HEK293 (cell line): ENCODE data around the gene PIM3.

Source experiments
- BCL11B ChIP-seq: fragments of 450-650 bp; formaldehyde crosslinking; IDR thresholded peaks from 2 replicates; pipeline ENCODE4 v1.5.1; 2016; ENCODE audit warnings: low read depth, missing biosample characterization, missing genetic modification characterization
- EGR2 ChIP-seq: fragments of 450-650 bp; formaldehyde crosslinking; IDR thresholded peaks from 2 replicates; pipeline ENCODE4 v1.5.1; 2016; ENCODE audit warnings: low read depth, missing biosample characterization, missing genetic modification characterization
- FEZF1 ChIP-seq: fragments of 450-650 bp; formaldehyde crosslinking; IDR thresholded peaks from 2 replicates; pipeline ENCODE4 v1.5.1; 2016; ENCODE audit warnings: missing biosample characterization, missing genetic modification characterization
- PRDM2 ChIP-seq: fragments of 450-650 bp; formaldehyde crosslinking; IDR thresholded peaks from 2 replicates; pipeline ENCODE4 v1.5.1; 2016; ENCODE audit warnings: missing biosample characterization, missing genetic modification characterization, borderline replicate concordance
- RBAK ChIP-seq: fragments of 450-650 bp; formaldehyde crosslinking; IDR thresholded peaks from 2 replicates; pipeline ENCODE4 v1.5.1; 2016; ENCODE audit warnings: missing biosample characterization, missing genetic modification characterization
- SP2 ChIP-seq: fragments of 450-650 bp; formaldehyde crosslinking; IDR thresholded peaks from 2 replicates; pipeline ENCODE4 v1.5.1; 2016; ENCODE audit warnings: missing biosample characterization, missing genetic modification characterization
- TSHZ1 ChIP-seq: fragments of 450-650 bp; formaldehyde crosslinking; IDR thresholded peaks from 2 replicates; pipeline ENCODE4 v1.5.1; 2016; ENCODE audit warnings: missing biosample characterization, missing genetic modification characterization, borderline replicate concordance
- ZFHX2 ChIP-seq: fragments of 450-650 bp; formaldehyde crosslinking; conservative IDR thresholded peaks from 2 replicates; pipeline ENCODE4 v1.5.1; 2016; ENCODE audit warnings: missing biosample characterization, missing genetic modification characterization
- ZNF140 ChIP-seq: fragments of 450-650 bp; formaldehyde crosslinking; IDR thresholded peaks from 2 replicates; pipeline ENCODE4 v1.5.1; 2016; ENCODE audit warnings: missing biosample characterization, missing genetic modification characterization
- ZNF146 ChIP-seq: fragments of 450-650 bp; formaldehyde crosslinking; IDR thresholded peaks from 2 replicates; pipeline ENCODE4 v1.5.1; 2016; ENCODE audit warnings: missing biosample characterization, missing genetic modification characterization
- ZNF155 ChIP-seq: fragments of 450-650 bp; formaldehyde crosslinking; IDR thresholded peaks from 2 replicates; pipeline ENCODE4 v1.5.1; 2016; ENCODE audit warnings: missing biosample characterization, missing genetic modification characterization
- ZNF169 ChIP-seq: fragments of 450-650 bp; formaldehyde crosslinking; IDR thresholded peaks from 2 replicates; pipeline ENCODE4 v1.5.1; 2016; ENCODE audit warnings: missing biosample characterization, missing genetic modification characterization
- ZNF18 ChIP-seq: fragments of 450-650 bp; formaldehyde crosslinking; IDR thresholded peaks from 2 replicates; pipeline ENCODE4 v1.5.1; 2016; ENCODE audit warnings: missing biosample characterization, missing genetic modification characterization
- ZNF24 ChIP-seq: fragments of 450-650 bp; formaldehyde crosslinking; IDR thresholded peaks from 2 replicates; pipeline ENCODE4 v1.5.1; 2016; ENCODE audit warnings: missing biosample characterization, missing genetic modification characterization
- ZNF248 ChIP-seq: fragments of 450-650 bp; formaldehyde crosslinking; IDR thresholded peaks from 2 replicates; pipeline ENCODE4 v1.5.1; 2017; ENCODE audit warnings: missing biosample characterization, missing genetic modification characterization
- ZNF394 ChIP-seq: fragments of 450-650 bp; formaldehyde crosslinking; IDR thresholded peaks from 2 replicates; pipeline ENCODE4 v1.5.1; 2016; ENCODE audit warnings: missing biosample characterization, missing genetic modification characterization, mild to moderate bottlenecking, moderate library complexity, borderline replicate concordance
- ZNF398 ChIP-seq: fragments of 450-650 bp; formaldehyde crosslinking; IDR thresholded peaks from 2 replicates; pipeline ENCODE4 v1.5.1; 2017; ENCODE audit warnings: missing biosample characterization, missing genetic modification characterization
- ZNF404 ChIP-seq: fragments of 450-650 bp; formaldehyde crosslinking; IDR thresholded peaks from 2 replicates; pipeline ENCODE4 v1.5.1; 2017; ENCODE audit warnings: missing biosample characterization, missing genetic modification characterization
- ZNF549 ChIP-seq: fragments of 450-650 bp; IDR thresholded peaks from 2 replicates; pipeline ENCODE4 v1.5.1; 2018; ENCODE audit warnings: missing biosample characterization, missing genetic modification characterization, mild to moderate bottlenecking, inconsistent platforms, moderate library complexity
- ZNF621 ChIP-seq: fragments of 450-650 bp; formaldehyde crosslinking; IDR thresholded peaks from 2 replicates; pipeline ENCODE4 v1.5.1; 2017; ENCODE audit warnings: missing biosample characterization, missing genetic modification characterization
- ZNF658 ChIP-seq: fragments of 450-650 bp; formaldehyde crosslinking; IDR thresholded peaks from 2 replicates; pipeline ENCODE4; 2016; ENCODE audit warnings: missing biosample characterization, missing genetic modification characterization
- ZSCAN16 ChIP-seq: fragments of 450-650 bp; formaldehyde crosslinking; IDR thresholded peaks from 2 replicates; pipeline ENCODE4 v1.5.1; 2016; ENCODE audit warnings: missing biosample characterization, missing genetic modification characterization
- TF ChIP-seq, protein P1 (sequence below): IDR thresholded peaks from 2 replicates; pipeline ENCODE4 v1.6.1; 2011; ENCODE audit warnings: mild to moderate bottlenecking, low read depth, low read length, borderline replicate concordance
- TF ChIP-seq, protein P2 (sequence below): fragments of 450-650 bp; formaldehyde crosslinking; IDR thresholded peaks from 2 replicates; pipeline ENCODE4 v1.5.1; 2016; ENCODE audit warnings: missing biosample characterization, missing genetic modification characterization

PIM3 gene

DNA sequence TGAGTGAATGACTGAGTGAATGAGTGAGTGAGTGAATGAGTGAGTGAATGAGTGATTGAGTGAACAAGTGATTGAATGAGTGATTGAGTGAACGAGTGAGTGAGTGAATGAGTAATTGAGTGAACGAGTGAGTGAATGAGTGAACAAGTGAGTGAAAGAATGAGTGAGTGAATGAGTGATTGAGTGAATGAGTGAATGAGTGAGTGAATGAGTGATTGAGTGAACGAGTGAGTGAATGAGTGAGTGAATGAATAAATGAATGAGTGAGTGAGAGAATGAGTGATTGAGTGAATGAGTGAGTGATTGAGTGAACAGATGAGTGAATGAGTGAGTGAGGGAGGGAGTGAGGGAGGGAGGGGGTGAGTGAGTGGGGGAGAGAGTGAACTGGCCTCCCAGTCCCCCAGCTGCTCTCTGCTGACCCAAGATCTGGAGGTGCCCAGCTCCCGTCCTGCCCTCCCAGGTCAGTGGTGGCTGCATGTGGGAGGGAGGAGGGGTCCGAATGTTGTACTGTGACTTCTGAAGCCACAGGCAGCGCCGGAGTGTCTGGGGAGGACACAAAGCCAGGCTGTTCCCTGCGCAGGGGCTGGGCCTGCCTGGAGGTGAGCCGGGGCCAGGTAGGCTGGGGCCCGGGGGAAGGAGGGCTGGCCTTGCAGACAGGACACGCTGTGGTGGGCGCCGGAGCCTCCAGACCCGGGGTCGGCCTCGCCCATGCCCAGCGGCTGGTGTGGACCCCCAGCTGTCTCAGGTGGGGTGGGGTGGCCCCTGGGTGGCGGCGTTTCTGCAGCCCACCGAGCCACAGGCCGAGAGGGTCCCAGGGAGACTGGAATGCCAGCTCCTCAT lies 17.8 kb upstream of the PIM3 start (continued):
- TF ChIP-seq ZNF394 (tag by site-specific recombination) (no peak), ZNF248 (tag by site-specific recombination) (no peak), ZNF169 (tag by site-specific recombination) (no peak), SP2 (tag by site-specific recombination) (peak; percentile 48; the same call in 1 of the 2 replicates), ZNF549 (tag by site-specific recombination) (no peak), ZFHX2 (tag by site-specific recombination) (no peak), ZNF24 (tag by site-specific recombination) (peak; percentile 99), ZNF621 (tag by site-specific recombination) (no peak), BCL11B (no peak), RBAK (tag by site-specific recombination) (no peak), ZSCAN16 (tag by site-specific recombination) (0 out of 2 replicates have a peak, but pooled peaks have one; percentile 31), ZNF140 (tag by site-specific recombination) (no peak), EGR2 (tag by site-specific recombination) (0 out of 2 replicates have a peak, but pooled peaks have one; percentile 12), ZNF404 (no peak), ZNF18 (tag by site-specific recombination) (no peak), TSHZ1 (tag by site-specific recombination) (0 out of 2 replicates have a peak, but pooled peaks have one; percentile 53), ZNF658 (tag by site-specific recombination) (no peak), PRDM2 (tag by site-specific recombination) (no peak), ZNF146 (no peak), FEZF1 (tag by site-specific recombination) (no peak), ZNF398 (tag by site-specific recombination) (no peak), ZNF155 (no peak)
- TF ChIP-seq, protein P1, sequence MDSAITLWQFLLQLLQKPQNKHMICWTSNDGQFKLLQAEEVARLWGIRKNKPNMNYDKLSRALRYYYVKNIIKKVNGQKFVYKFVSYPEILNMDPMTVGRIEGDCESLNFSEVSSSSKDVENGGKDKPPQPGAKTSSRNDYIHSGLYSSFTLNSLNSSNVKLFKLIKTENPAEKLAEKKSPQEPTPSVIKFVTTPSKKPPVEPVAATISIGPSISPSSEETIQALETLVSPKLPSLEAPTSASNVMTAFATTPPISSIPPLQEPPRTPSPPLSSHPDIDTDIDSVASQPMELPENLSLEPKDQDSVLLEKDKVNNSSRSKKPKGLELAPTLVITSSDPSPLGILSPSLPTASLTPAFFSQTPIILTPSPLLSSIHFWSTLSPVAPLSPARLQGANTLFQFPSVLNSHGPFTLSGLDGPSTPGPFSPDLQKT = no peak
- TF ChIP-seq, protein P2, sequence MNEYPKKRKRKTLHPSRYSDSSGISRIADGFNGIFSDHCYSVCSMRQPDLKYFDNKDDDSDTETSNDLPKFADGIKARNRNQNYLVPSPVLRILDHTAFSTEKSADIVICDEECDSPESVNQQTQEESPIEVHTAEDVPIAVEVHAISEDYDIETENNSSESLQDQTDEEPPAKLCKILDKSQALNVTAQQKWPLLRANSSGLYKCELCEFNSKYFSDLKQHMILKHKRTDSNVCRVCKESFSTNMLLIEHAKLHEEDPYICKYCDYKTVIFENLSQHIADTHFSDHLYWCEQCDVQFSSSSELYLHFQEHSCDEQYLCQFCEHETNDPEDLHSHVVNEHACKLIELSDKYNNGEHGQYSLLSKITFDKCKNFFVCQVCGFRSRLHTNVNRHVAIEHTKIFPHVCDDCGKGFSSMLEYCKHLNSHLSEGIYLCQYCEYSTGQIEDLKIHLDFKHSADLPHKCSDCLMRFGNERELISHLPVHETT = no peak
